Measurements from ENCODE around the gene HUNK. TPM values are rescaled to one million over a fixed set of nuclear protein-coding genes. Genes with fewer than 3 reads are reported as not detected.

The HUNK gene
- total and polyA plus RNA-seq, 2 of the 8 experiments (the other 6 are each of a cell fraction or from before 2014, with no cell fraction given): 1.9 to 10.2 TPM

- Histone ChIP-seq H3K18ac (ENCODE audit: extremely low read depth, low read length) (no peak overlapping the region), H3K27me3 (replicated peaks in 1 of 4; ENCODE audit: control insufficient read depth in 3 of 4, extremely low read depth in 1 of 4, insufficient read depth in 3 of 4, low read length in 3 of 4) (no peaks in the 10 kb centered on the region), H3K79me2 (ENCODE audit: control insufficient read depth in 1 of 2, insufficient read depth in 2 of 2, low read length in 2 of 2) (no peaks in the 10 kb centered on the region), H4K5ac (ENCODE audit: insufficient read length, low read depth, low read length) (no peak overlapping the region), H3K23me2 (ENCODE audit: low read depth, low read length) (no peaks in the 10 kb centered on the region), H3K14ac (ENCODE audit: insufficient read length) (no peak overlapping the region), H3K56ac (replicated peaks; ENCODE audit: insufficient read length, low read depth, low read length) (no peak overlapping the region), H3K9me3 (ENCODE audit: insufficient read depth in 2 of 2, low read depth in 1 of 2, low read length in 1 of 2) (no peaks in the 10 kb centered on the region), H2BK120ac (replicated peaks; ENCODE audit: low read depth, low read length) (no peak overlapping the region), H3K79me1 (ENCODE audit: low read depth, low read length) (no peaks in the 10 kb centered on the region), H4K20me1 (replicated peaks in 1 of 2; ENCODE audit: control insufficient read depth in 1 of 2, insufficient read depth in 2 of 2, low read length in 2 of 2) (no peaks in the 10 kb centered on the region), H3K36me3 (ENCODE audit: control insufficient read depth in 2 of 4, insufficient read depth in 4 of 4, low read length in 3 of 4) (no peaks in the 10 kb centered on the region), H2BK15ac (ENCODE audit: low read length) (no peak overlapping the region), H2BK12ac (ENCODE audit: low read depth, low read length) (no peak overlapping the region), H3K4me2 (ENCODE audit: insufficient read depth in 1 of 2, low read depth in 2 of 2, low read length in 2 of 2) (no peak overlapping the region), H3K4me3 (ENCODE audit: extremely low read depth in 1 of 4, insufficient read depth in 2 of 4, low read depth in 3 of 4, low read length in 4 of 4) (no peak overlapping the region), H4K91ac (replicated peaks; ENCODE audit: insufficient read length, low read length) (no peak overlapping the region), H2AK5ac (ENCODE audit: low read depth, low read length) (no peak overlapping the region), H4K8ac (ENCODE audit: extremely low read depth, insufficient read depth, low read length) (no peak overlapping the region), H3K23ac (ENCODE audit: insufficient read length) (no peak overlapping the region), H3K4me1 (replicated peaks in 1 of 4; ENCODE audit: control insufficient read depth in 3 of 4, insufficient read depth in 4 of 4, low read length in 3 of 4) (peaks cover 0 to 6% (median 3%) of the 10 kb centered on the region in 4 experiments; a peak in 4 of 7 replicates), H2AFZ (ENCODE audit: low read length) (no peak overlapping the region), H3K27ac (ENCODE audit: low read depth, low read length) (no peak overlapping the region), H2BK5ac (ENCODE audit: low read depth, low read length) (no peak overlapping the region), H3K4ac (replicated peaks; ENCODE audit: insufficient read length, low read depth, low read length) (no peak overlapping the region), H3K9ac (replicated peaks in 1 of 4; ENCODE audit: extremely low read depth in 1 of 4, low read depth in 3 of 4, low read length in 3 of 4) (no peak overlapping the region), H2BK20ac (ENCODE audit: low read length) (no peak overlapping the region)
- 97% methylated on average over 4 of the region's 4 CpGs; no CpG with 5 or more reads in 1 of the 2 experiments for WGBS, 2 experiments (ENCODE audit: extremely low coverage in 1 of 2, insufficient coverage in 1 of 2, insufficient read length in 1 of 2, insufficient replicate concordance in 2 of 2, low coverage in 1 of 2, low lambda C conversion rate in 2 of 2, missing lambda C conversion rate in 1 of 2)
- POLR2A ChIA-PET (ENCODE audit: partially characterized antibody): interaction anchor here (0.6 kb wide), 1 partner anchor 401 kb away, joined by 3 read pairs; no protein-coding TSS in a partner anchor
- DNase-seq (ENCODE audit: low read depth in 1 of 2, low spot score in 2 of 2) (no peak), FAIRE-seq (no peak)
- CTCF ChIA-PET (ENCODE audit: partially characterized antibody): interaction anchor here (0.6 to 3.1 kb wide), 4 partner anchors 18 to 540 kb away, joined by 3 to 9 read pairs (median 4); no protein-coding TSS in a partner anchor
- TF ChIP-seq POLR2AphosphoS5 (IDR thresholded peaks at IDR 0.05; ENCODE audit: low read depth, low read length) (no peak), RFX5 (IDR thresholded peaks at IDR 0.05; ENCODE audit: borderline replicate concordance, low read depth, low read length) (no peak), TBP (IDR thresholded peaks at IDR 0.05; ENCODE audit: low read depth, low read length) (no peak), NANOG (IDR thresholded peaks at IDR 0.05; ENCODE audit: insufficient read depth, low read depth, low read length, poor library complexity, severe bottlenecking) (no peak), EZH2 (IDR thresholded peaks at IDR 0.05; ENCODE audit: low read depth, low read length, severe bottlenecking) (no peak), SAP30 (IDR thresholded peaks at IDR 0.05; ENCODE audit: insufficient read depth, insufficient replicate concordance, low read length) (no peak), KDM1A (IDR thresholded peaks at IDR 0.05; ENCODE audit: borderline replicate concordance, low read length) (no peak), SP1 (IDR thresholded peaks at IDR 0.05; ENCODE audit: low read depth, low read length) (no peak)
- TF ChIP-seq, protein P1, sequence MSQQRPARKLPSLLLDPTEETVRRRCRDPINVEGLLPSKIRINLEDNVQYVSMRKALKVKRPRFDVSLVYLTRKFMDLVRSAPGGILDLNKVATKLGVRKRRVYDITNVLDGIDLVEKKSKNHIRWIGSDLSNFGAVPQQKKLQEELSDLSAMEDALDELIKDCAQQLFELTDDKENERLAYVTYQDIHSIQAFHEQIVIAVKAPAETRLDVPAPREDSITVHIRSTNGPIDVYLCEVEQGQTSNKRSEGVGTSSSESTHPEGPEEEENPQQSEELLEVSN (IDR thresholded peaks at IDR 0.05): no peak
These were observed 24.4 kb upstream of the HUNK start for GRCh38 chr21:31848326-31848985.
